CD4-positive, alpha-beta memory T cell (primary cell): Measurements from ENCODE around the gene ATG3. TPM values are rescaled to one million over a fixed set of nuclear protein-coding genes. Genes with fewer than 3 reads are reported as not detected.
A peak's percentile ranks its signal among the peaks of the same experiment; 100 is the strongest.

Experiments used
- CTCF ChIA-PET: fragments of 350-600 bp; sonication (Branson Sonifier 250); formaldehyde crosslinking; loops from one replicate; lab custom pipeline; 2021; ENCODE audit warnings: inconsistent platforms; ENCODE audit not compliant: partially characterized antibody; lab: Charles Lee
- POLR2A ChIA-PET: fragments of 350-600 bp; sonication (Branson Sonifier 250); formaldehyde crosslinking; loops from one replicate; lab custom pipeline; 2021; ENCODE audit not compliant: partially characterized antibody; lab: Charles Lee
- DNase-seq, 5 donors: peaks; one replicate each; pipeline versions ENCODE4 v3.0.0 to v3.0.0-alpha.2; 2020 to 2022; ENCODE audit warnings: mixed read lengths in 1 of 5
- H3K27ac ChIP-seq: one replicate; pipeline ENCODE4 v1.7.0; 2013; ENCODE audit warnings: low read depth, low read length
- H3K27me3 ChIP-seq: 2 replicates; pipeline ENCODE4 v1.7.0; 2013; ENCODE audit warnings: mild to moderate bottlenecking, low read length, moderate library complexity; ENCODE audit not compliant: insufficient read depth
- H3K36me3 ChIP-seq: 2 replicates; pipeline ENCODE4 v1.7.0; 2013; ENCODE audit warnings: mild to moderate bottlenecking, low read length, moderate library complexity; ENCODE audit not compliant: insufficient read depth
- H3K4me1 ChIP-seq: 2 replicates; pipeline ENCODE4 v1.7.0; 2013; ENCODE audit warnings: mild to moderate bottlenecking, low read length, moderate library complexity; ENCODE audit not compliant: insufficient read depth
- H3K4me3 ChIP-seq, 2 donors: one replicate each; pipeline ENCODE4 v1.7.0; 2013; ENCODE audit warnings: low read length in 2 of 2, mild to moderate bottlenecking in 1 of 2
- H3K9me3 ChIP-seq, 2 donors: one replicate each; pipeline ENCODE4 v1.7.0; 2013; ENCODE audit warnings: low read length in 2 of 2, control low read depth in 1 of 2; ENCODE audit not compliant: control insufficient read depth in 1 of 2
- H3K27ac Mint-ChIP-seq, 7 donors: one replicate each; pipeline ENCODE4 v1.8.0; 2020 to 2021; ENCODE audit warnings: mixed read lengths in 7 of 7, mild to moderate bottlenecking in 6 of 7, inconsistent platforms in 3 of 7, moderate library complexity in 3 of 7
- H3K27me3 Mint-ChIP-seq, 2 donors: one replicate each; pipeline ENCODE4 v1.8.0; 2020 to 2021; ENCODE audit warnings: mixed read lengths in 2 of 2
- H3K36me3 Mint-ChIP-seq, 2 donors: one replicate each; pipeline ENCODE4 v1.8.0; 2020 to 2021; ENCODE audit warnings: mixed read lengths in 2 of 2, inconsistent platforms in 1 of 2, mild to moderate bottlenecking in 1 of 2
- H3K4me1 Mint-ChIP-seq, 4 donors: one replicate each; pipeline ENCODE4 v1.8.0; 2020 to 2021; ENCODE audit warnings: mixed read lengths in 4 of 4, mild to moderate bottlenecking in 1 of 4
- H3K4me3 Mint-ChIP-seq, 8 donors: one replicate each; pipeline ENCODE4 v1.8.0; 2020 to 2021; ENCODE audit warnings: mixed read lengths in 8 of 8, mild to moderate bottlenecking in 7 of 8, moderate library complexity in 6 of 8, inconsistent platforms in 3 of 8
- H3K9me3 Mint-ChIP-seq, 8 donors: one replicate each; pipeline ENCODE4 v1.8.0; 2020 to 2021; ENCODE audit warnings: mixed read lengths in 8 of 8, mild to moderate bottlenecking in 5 of 8, inconsistent platforms in 3 of 8, moderate library complexity in 1 of 8
- intact Hi-C: fragments of 100-400 bp; cut with micrococcal nuclease; formaldehyde crosslinking; loops from one replicate; pipeline ENCODE4 v1.15.1; 2023
- polyA plus RNA-seq, 2 donors: library from polyadenylated mRNA; unstranded; fragments of 300-500 nt; fragmentation: Illumina TruSeq; gene quantifications; one replicate each; pipeline ENCODE4 v1.2.3, GENCODE V29; 2021
- total RNA-seq, 2 experiments: library from RNA; stranded (reverse); gene quantifications; one replicate each; pipeline ENCODE4 v1.2.3, GENCODE V29; 2021

The ATG3 gene
- total and polyA plus RNA-seq, 4 experiments from 2014 or later, result 49.0 to 107 (median 62.1) TPM

DNA sequence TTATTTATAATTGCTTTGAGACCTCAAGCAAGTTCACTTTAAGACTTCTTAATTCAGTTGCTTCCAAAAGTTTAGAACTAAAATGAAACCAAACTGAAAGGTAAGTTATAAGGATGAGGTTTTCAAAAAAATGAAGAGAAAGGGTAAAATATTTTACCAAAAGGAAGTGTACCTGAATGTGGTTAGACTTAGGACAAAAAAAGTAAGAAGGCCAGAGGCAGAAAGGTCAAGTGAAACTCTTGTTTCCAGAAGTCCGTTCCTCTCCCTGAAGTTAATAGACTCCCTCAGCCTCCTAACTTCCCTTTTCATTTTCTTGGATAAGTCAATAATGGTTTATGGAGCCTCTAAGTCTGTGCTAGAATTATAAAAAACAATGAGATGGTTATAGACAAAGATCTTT is 79.1 kb downstream of the ATG3 start:
- no peaks in the 10 kb centered on the region for H3K9me3 Mint-ChIP-seq
- H3K4me1 ChIP-seq, result peaks cover 46% of the 10 kb centered on the region
- H3K27me3 Mint-ChIP-seq, result no peaks in the 10 kb centered on the region
- peak overlapping the region; percentile 33 to 90 (median 74) for H3K27ac Mint-ChIP-seq
- H3K4me3 ChIP-seq, result no peak overlapping the region
- no peak for DNase-seq
- no peak overlapping the region for H3K27ac ChIP-seq
- ChIA-PET CTCF (interaction anchor here (1.1 kb wide), 1 partner anchor 10 kb away, joined by 4 read pairs; no protein-coding TSS in a partner anchor), POLR2A (no interaction called here)
- peak overlapping the region in 7 of 8 donors; percentile 39 to 86 (median 63) for H3K4me3 Mint-ChIP-seq
- intact Hi-C loops, result no loop called here
- H3K36me3 ChIP-seq, result peaks cover 3% of the 10 kb centered on the region
- no peaks in the 10 kb centered on the region for H3K9me3 ChIP-seq
- no peaks in the 10 kb centered on the region for H3K27me3 ChIP-seq
- H3K36me3 Mint-ChIP-seq, result peaks cover 31 to 36% of the 10 kb centered on the region in 2 donors
- H3K4me1 Mint-ChIP-seq, result peaks cover 37 to 65% (median 53%) of the 10 kb centered on the region in 4 donors

Other genes with a start within 250 kb of the ATG3 start
- gene CD200, start 228.8 kb downstream of the ATG3 start, total RNA-seq, result 1 to 10 TPM in 1 of 2 experiments, under 1 TPM in 1; 0.93 to 1.8 TPM
- gene CD200, start 228.8 kb downstream of the ATG3 start, polyA plus RNA-seq, result 1 to 10 TPM in 1 of 2 donors, under 1 TPM in 1; 1.00 to 1.2 TPM
- 10 to 100 TPM; 22.9 to 24.9 TPM for gene BTLA, start 62.5 kb downstream of the ATG3 start, total RNA-seq
- gene BTLA, start 62.5 kb downstream of the ATG3 start, polyA plus RNA-seq, result 10 to 100 TPM; 17.5 to 18.6 TPM
- 10 to 100 TPM; 25.5 to 26.6 TPM for gene SLC35A5, start 83 bp upstream of the ATG3 start, total RNA-seq
- 10 to 100 TPM; 13.9 to 24.9 TPM for gene SLC35A5, start 83 bp upstream of the ATG3 start, polyA plus RNA-seq
- gene CCDC80, start 79.2 kb upstream of the ATG3 start, total RNA-seq, result not detected
- under 1 TPM; 0.02 TPM for gene CCDC80, start 79.2 kb upstream of the ATG3 start, polyA plus RNA-seq